ENCODE results near the gene MERTK.

The MERTK gene

GRCh38 chr2:111958901-111959300 lies 60.5 kb downstream of the MERTK start:
- no peak for TF ChIP-seq SIN3A (IDR thresholded peaks at IDR 0.05; ENCODE audit: borderline replicate concordance, insufficient read depth, low read length)
- no peak for TF ChIP-seq TAF1 (IDR thresholded peaks at IDR 0.05; ENCODE audit: borderline replicate concordance, insufficient read depth, low read length)

GRCh38 chr2:111961663-111962062 lies 63.3 kb downstream of the MERTK start:
- no peak for TF ChIP-seq REST (IDR thresholded peaks at IDR 0.05; ENCODE audit: insufficient read depth in 1 of 2, low read depth in 2 of 2, low read length in 2 of 2)
- TF ChIP-seq SIN3A (IDR thresholded peaks at IDR 0.05; ENCODE audit: borderline replicate concordance, insufficient read depth, low read length), result no peak
- TF ChIP-seq FOXP2 (optimal IDR thresholded peaks at IDR 0.05; ENCODE audit: borderline replicate concordance, extremely low read depth, extremely low read length, insufficient read depth), result no peak
- no peak for TF ChIP-seq TAF1 (IDR thresholded peaks at IDR 0.05; ENCODE audit: borderline replicate concordance, insufficient read depth, low read length)
- TF ChIP-seq POLR2AphosphoS5 (IDR thresholded peaks at IDR 0.05; ENCODE audit: low read depth, low read length), result no peak

GRCh38 chr2:111965062-111965461 lies 66.7 kb downstream of the MERTK start:
- TF ChIP-seq TAF1 (IDR thresholded peaks at IDR 0.05; ENCODE audit: borderline replicate concordance, insufficient read depth, low read length) (no peak), FOXP2 (optimal IDR thresholded peaks at IDR 0.05; ENCODE audit: borderline replicate concordance, extremely low read depth, extremely low read length, insufficient read depth) (no peak), SIN3A (IDR thresholded peaks at IDR 0.05; ENCODE audit: borderline replicate concordance, insufficient read depth, low read length) (no peak), POLR2AphosphoS5 (IDR thresholded peaks at IDR 0.05; ENCODE audit: low read depth, low read length) (no peak), REST (IDR thresholded peaks at IDR 0.05; ENCODE audit: insufficient read depth in 1 of 2, low read depth in 2 of 2, low read length in 2 of 2) (no peak)

- no peak for TF ChIP-seq REST (IDR thresholded peaks at IDR 0.05; ENCODE audit: insufficient read depth in 1 of 2, low read depth in 2 of 2, low read length in 2 of 2)
- no peak for TF ChIP-seq POLR2AphosphoS5 (IDR thresholded peaks at IDR 0.05; ENCODE audit: low read depth, low read length)
- TF ChIP-seq FOXP2 (optimal IDR thresholded peaks at IDR 0.05; ENCODE audit: borderline replicate concordance, extremely low read depth, extremely low read length, insufficient read depth), result no peak
- TF ChIP-seq SIN3A (IDR thresholded peaks at IDR 0.05; ENCODE audit: borderline replicate concordance, insufficient read depth, low read length), result no peak
- no peak for TF ChIP-seq TAF1 (IDR thresholded peaks at IDR 0.05; ENCODE audit: borderline replicate concordance, insufficient read depth, low read length)
These were observed 67.8 kb downstream of the MERTK start for GRCh38 chr2:111966241-111966640.

DNA sequence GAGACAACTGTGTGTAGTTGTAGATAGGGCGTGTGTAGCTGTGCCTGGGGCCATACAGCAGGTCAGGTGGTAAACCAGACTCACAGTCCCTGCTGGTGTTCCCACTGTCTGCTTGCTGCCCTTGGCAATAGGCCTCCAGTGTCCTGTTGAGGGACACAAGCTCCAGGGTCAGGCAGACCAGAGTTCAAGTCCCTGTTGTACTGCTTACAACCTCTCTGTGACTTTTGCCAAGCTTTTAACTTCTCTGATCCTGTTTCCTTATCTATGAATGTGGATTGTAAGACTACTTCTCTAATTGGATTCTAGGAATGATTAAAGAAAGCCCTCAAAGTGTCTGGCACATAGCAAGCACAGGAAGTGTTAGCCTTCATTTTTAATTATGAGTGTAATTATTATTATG lies 68.6 kb downstream of the MERTK start:
- TF ChIP-seq FOXP2 (optimal IDR thresholded peaks at IDR 0.05; ENCODE audit: borderline replicate concordance, extremely low read depth, extremely low read length, insufficient read depth), result no peak
- no peak for TF ChIP-seq REST (IDR thresholded peaks at IDR 0.05; ENCODE audit: insufficient read depth in 1 of 2, low read depth in 2 of 2, low read length in 2 of 2)
- TF ChIP-seq POLR2AphosphoS5 (IDR thresholded peaks at IDR 0.05; ENCODE audit: low read depth, low read length), result no peak
- no peak for TF ChIP-seq SIN3A (IDR thresholded peaks at IDR 0.05; ENCODE audit: borderline replicate concordance, insufficient read depth, low read length)
- no peak for TF ChIP-seq TAF1 (IDR thresholded peaks at IDR 0.05; ENCODE audit: borderline replicate concordance, insufficient read depth, low read length)

Measured in PFSK-1 (cell line).